NCI-H2081 (cell line): ENCODE results near the gene EPB42.

ENCODE experiments used
- DNase-seq, 2 experiments: peaks; one replicate each; lab custom pipeline; 2025; lab: John Stamatoyannopoulos, UW

The EPB42 gene

DNA sequence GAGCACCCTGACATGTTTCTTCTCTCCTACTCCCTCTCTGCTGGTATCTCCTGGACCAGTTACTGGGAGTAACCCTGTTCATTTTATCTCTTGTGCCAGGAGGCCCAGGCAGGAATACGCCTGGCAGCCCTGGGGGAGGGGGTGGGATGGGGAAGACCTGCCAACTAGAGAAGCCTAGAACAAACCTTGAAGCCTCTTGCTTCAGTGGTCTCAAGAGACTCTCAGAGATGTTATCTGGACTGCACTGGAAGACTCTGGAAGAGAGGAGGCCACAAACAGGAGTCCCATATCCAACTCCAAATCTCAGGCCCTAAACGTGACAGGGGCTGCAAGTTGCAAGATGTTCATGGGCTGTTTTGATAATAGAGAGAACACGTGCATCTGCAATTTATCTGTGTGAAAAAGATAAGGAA lies at the start of gene EPB42:
TSS of gene EPB42 (minus strand) at position 28 of the 413 bp plus-strand sequence. CDS start 193 bp downstream, outside the sequence.
- DNase-seq: no peak

GRCh38 chr15:43270113-43270665 lies 49.4 kb upstream of the EPB42 start:
- no peak for DNase-seq

GRCh38 chr15:43268111-43269105 lies 47.6 kb upstream of the EPB42 start:
- DNase-seq: no peak

DNA sequence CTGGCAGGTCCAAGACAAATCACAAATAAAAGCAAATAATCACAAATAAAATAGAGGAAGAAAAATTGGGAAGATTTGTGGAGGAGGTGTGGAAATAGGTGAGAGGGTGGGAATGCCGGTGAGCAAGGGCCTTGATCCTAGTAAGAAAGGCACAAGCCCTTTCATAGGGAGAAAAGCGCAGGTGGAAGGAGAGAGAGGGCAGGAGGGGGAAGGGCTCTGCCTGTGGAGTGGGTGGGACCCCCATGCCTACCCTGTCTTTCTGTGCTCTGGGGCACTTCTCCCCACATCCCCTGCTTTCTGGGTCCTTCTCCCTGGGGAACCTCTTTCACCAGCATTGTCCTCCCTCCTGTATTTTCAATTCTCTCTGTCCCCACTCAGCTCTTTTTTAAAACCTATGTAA lies 46.6 kb upstream of the EPB42 start:
- no peak for DNase-seq

GRCh38 chr15:43266834-43267233 lies 46.0 kb upstream of the EPB42 start, which contains the start of gene TGM5:
TSS of gene TGM5 (minus strand) at chr15:43266928. CDS start at chr15:43266849, 79 bp downstream.
- no peak for DNase-seq

DNA sequence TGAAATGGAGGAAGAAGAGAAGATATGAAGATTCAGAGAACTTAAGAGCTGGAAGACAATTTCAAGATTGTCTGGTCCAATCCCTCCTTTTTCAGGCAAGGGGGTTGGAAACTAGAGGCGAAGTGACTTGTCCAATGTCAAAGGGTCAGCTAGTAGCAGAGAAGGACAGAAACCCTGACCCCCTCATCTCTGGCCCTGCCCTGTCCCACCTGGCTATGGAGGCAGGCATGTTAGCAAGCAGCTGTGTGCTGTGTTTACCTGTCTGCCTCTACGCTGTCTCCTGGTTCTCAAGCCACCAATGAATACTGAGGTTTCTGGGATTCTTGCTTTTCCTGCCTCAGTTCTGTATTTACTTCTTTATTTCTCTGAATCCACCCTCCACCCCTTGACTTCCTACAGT lies 45.6 kb upstream of the EPB42 start:
- no peak for DNase-seq

DNA sequence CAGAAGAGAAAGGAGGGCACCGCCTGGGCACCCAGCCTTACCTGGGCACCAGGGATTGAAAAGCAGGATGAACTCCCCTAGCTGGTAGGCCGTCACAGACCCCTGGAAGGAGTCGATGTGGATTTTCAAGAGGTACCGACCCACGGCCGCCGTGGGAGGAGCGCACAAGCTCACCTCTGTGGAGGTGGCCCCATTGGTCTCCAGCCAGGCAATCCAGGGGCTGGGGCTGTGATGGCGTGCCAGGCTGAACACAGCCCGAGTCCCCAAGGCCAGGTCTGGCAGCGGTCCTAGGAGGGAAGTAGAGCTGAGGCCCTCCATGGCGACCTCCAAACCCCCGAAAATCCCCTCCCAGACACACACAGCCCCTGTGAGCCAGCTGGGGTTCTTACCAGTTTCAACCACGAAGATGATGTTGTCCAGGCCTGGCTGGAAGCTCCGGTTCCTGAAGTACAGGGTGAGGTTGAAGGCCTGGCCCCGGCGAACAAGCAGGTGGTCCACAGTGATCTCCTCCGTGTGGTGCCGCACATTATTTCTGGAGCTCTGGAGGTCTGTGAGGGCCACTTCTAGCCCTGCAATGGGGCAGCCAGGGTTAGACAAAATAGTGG lies 39.3 kb upstream of the EPB42 start:
- no peak for DNase-seq

GRCh38 chr15:43258781-43259180 lies 38.0 kb upstream of the EPB42 start:
- DNase-seq: no peak

DNA sequence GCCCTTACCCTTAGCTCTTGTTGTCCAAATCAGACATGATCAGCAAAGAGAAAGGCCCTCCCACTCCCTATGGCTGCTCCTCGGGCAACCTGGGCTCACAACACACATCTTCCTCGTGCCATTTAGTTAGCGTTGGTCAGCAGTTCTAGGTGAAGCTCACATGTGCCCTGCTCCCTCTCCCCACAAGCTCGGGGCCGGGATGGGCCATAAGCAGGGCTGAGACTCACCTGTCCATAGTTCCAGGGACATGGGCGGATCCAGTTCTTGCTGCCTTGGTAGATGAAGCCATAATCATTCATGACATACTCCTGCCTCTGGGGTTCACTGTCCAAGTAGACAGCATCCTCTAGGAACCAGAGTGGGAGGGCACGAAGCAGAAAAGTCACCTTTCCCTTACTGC lies 35.5 kb upstream of the EPB42 start:
- DNase-seq: no peak

DNA sequence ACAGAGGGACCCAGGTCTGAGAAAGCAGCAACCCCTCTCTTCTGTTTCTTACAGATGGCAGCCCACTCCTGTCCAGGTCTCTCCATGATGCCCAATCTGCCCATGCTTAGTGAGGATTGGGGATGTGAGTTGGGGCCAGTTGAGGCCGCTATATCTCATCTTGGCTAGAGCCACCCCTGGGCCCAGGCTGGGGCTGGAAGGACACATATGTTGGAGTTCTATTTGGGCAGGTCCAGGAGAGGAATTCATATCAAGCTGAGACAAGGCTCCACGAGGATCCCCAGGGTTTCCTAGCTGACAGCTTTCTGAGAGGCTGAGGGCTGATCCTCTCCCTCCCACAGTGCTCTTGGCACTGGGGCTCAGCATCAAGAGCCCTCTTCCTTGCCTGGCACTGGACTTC lies 34.6 kb upstream of the EPB42 start:
- DNase-seq: no peak

DNA sequence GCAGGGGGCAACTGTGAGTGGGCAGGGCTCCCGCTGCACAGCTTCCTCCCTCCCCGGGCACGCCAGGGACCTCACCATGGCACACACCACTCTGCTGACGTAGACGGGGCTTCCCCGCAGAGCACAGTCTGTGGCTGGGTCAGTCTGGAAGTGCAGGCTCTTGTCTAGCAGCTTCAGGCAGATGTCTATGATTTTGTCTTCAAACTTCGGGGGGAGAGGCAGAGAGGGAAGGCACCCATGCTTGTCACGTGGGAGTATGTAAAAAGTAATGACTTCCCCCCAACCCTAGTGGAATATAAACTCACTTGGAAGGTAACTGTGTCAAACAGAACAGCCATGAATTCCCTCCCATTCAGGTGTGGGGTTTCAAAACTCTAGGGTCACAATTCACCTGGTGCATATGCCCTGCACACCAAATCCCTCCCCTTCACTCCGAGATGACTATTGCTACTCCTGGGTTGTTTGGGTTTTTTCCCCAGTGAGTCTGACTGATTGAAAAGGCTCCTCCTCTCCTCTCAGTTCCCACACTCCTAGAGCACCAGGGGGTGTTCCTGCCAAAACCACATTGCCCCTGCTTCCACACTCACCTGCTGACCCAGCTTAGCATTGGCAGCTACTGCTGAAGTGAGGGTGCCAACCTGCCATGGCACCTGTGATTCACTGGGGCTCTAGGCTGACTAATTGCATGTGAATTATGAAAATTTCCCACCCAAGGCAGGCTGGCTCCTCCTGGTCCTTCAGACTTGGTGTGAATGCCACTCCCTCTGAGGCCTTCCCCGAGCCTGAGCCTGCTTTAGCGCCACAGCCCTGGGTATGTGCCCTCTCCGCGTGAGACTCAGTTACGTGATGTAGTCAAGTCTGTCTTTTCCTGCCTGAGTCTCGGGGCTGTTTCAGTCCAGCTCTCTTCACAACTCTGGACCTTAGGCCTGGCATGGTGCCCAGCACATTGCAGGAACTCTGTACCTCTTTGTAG lies 32.9 kb upstream of the EPB42 start:
- DNase-seq: no peak

- DNase-seq: no peak
Observed at GRCh38 chr15:43251871-43252250, 31.0 kb upstream of the EPB42 start.

GRCh38 chr15:43251185-43251870 lies 30.5 kb upstream of the EPB42 start:
- no peak for DNase-seq

DNA sequence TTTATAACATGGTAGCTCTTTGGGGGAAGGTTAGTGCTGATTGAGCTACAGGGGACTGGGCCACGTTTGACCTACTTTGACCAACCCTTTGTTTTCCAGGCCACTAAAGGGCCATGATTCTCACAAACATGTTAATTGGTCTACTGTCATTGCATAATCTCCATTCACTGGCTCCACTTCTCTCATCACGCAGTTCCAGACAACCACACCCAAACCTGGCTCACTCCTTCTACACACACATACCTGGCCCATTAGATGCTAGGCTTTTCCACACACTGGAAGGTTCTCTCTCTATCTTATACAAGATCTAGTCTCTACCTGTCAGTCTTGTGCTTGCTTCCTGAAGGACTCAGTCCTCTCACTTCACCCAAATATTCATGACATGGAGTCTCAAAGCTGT lies 30.0 kb upstream of the EPB42 start:
- no peak for DNase-seq

GRCh38 chr15:43249699-43250203 lies 28.9 kb upstream of the EPB42 start:
- DNase-seq: no peak

DNA sequence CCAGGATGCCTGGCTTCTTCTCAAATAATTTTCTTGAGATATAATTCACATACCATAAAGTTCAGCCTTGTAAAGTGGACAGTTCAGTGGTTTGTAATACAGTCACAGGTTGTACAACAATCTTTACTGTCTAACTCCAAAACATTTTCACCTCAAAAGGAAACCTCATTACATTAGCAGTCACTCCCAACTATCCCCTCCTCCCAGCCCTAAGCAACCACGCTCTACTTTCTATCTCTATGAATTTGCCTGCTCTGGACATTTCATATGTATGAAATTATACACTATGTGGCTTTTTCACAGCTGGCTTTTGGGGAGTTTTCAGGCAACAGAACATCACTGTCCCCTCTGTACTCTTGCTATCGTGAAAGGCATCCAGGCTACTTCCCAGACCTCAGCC lies 28.4 kb upstream of the EPB42 start:
- no peak for DNase-seq

- no peak for DNase-seq
Observed at GRCh38 chr15:43246261-43246774, 25.5 kb upstream of the EPB42 start.

DNA sequence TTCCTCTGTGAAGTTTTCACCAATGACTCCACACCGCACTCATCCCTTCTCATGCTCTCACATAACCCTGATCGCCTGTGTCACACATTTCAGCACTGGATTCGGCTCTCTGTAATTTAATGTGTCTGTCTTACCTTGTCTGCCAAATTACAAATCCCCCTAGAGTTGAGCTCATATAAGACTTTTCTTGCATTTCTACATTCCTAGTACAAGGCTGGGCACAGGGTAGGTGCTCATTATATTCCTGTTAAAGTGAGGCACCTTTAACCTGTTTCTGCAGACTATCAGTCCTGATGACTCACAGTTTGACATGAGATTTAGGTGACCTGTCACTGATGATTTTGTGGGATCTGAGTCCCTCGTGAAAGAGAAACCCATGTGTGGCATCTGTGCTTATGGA lies 23.3 kb upstream of the EPB42 start:
- no peak for DNase-seq

DNA sequence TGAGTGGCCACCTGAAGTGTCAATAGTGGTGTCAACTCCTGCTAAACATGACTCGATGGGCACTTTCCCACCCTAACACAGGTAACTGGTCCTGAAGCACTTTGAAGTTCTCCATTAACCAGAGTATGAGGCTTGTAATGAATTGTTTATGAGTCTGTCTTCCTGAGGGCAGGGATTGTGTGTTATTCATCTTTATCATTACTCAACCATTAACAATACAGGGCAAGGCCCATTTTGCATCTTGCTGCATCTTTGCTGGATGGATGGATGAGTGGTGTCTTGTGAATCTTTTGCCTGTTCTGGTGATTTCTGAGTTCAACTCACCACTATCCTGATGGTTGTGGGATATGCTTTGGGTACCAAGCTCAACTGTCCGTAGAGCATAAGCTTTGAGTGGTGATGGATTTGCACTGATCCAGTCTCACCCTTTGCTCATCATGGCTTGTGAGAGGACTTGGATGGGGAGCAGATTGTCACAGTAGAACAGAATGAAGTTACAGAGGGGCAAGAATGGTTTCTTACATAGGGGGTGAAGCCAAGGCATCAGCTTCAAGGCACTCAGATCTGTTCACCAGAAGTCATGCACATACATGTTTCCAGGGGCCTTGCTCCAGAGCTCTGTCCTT lies 22.3 kb upstream of the EPB42 start:
- DNase-seq: no peak

DNA sequence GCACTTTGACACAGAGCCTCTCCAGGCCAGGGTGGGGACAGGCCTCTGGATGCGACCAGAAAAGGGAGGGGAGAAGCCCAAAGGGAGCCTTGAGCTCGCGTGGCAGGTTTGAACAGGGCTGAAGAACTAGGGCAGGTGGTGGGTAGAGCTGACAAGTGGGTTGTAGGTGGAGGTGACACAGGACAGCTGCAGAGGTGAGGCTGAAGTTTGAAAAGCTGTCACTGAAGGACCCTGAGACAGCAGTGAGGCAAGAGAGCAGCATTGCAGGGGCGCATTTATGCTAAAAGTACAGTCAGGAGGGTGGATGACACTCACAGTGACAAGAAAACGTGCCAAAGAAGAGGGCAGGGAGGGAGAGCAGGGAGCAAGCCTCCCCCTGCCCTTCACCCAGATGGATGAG lies 21.8 kb upstream of the EPB42 start:
- no peak for DNase-seq
